ENCODE data around the gene PTCD3.

PTCD3 gene

GRCh38 chr2:86105969-86106945 is at the start of gene PTCD3:
Gene PTCD3 (plus strand): TSS chr2:86106235. CDS start chr2:86106248, 13 bp downstream.
- DNase-seq (ENCODE audit: low read depth) = peak; percentile 95
- TF ChIP-seq CTCF (conservative IDR thresholded peaks at IDR 0.05; ENCODE audit: low read length) = no peak
- H3K4me3 ChIP-seq (ENCODE audit: low read length) = peak within 1 kb of the TSS; percentile 95

- no peak overlapping the region for H3K4me3 ChIP-seq (ENCODE audit: low read length)
- no peak for DNase-seq (ENCODE audit: low read depth)
- TF ChIP-seq CTCF (conservative IDR thresholded peaks at IDR 0.05; ENCODE audit: low read length) = no peak
These were observed 49.3 kb upstream of the PTCD3 start for GRCh38 chr2:86056590-86057331.

- DNase-seq (ENCODE audit: low read depth) = peak; percentile 34
- H3K4me3 ChIP-seq (ENCODE audit: low read length) = no peak overlapping the region
- TF ChIP-seq CTCF (conservative IDR thresholded peaks at IDR 0.05; ENCODE audit: low read length) = no peak
These were observed 44.0 kb upstream of the PTCD3 start for GRCh38 chr2:86062043-86062442.

- peak; percentile 66 for DNase-seq (ENCODE audit: low read depth)
- TF ChIP-seq CTCF (conservative IDR thresholded peaks at IDR 0.05; ENCODE audit: low read length) = no peak
- H3K4me3 ChIP-seq (ENCODE audit: low read length) = no peak overlapping the region
These were observed 42.0 kb upstream of the PTCD3 start for GRCh38 chr2:86064006-86064405.

GRCh38 chr2:86065512-86065911 is 40.5 kb upstream of the PTCD3 start:
- no peak overlapping the region for H3K4me3 ChIP-seq (ENCODE audit: low read length)
- TF ChIP-seq CTCF (conservative IDR thresholded peaks at IDR 0.05; ENCODE audit: low read length) = no peak
- peak; percentile 88 for DNase-seq (ENCODE audit: low read depth)

GRCh38 chr2:86066007-86066578 is 39.9 kb upstream of the PTCD3 start:
- DNase-seq (ENCODE audit: low read depth) = no peak
- TF ChIP-seq CTCF (conservative IDR thresholded peaks at IDR 0.05; ENCODE audit: low read length) = no peak
- H3K4me3 ChIP-seq (ENCODE audit: low read length) = no peak overlapping the region

Data from AG10803 (cell line).